Urothelium cell line (cell line): ENCODE results near the gene AP3M1.
A peak's percentile ranks its signal among the peaks of the same experiment; 100 is the strongest.

Experiments
- DNase-seq: peaks from one replicate; pipeline ENCODE4 v3.0.0; 2011; ENCODE audit warnings: low spot score, mixed read lengths
- FAIRE-seq: peaks from 2 replicates; lab custom pipeline; 2011; peaks lifted over from hg19 to GRCh38; lab: Jason Lieb, UNC

AP3M1 gene

DNA sequence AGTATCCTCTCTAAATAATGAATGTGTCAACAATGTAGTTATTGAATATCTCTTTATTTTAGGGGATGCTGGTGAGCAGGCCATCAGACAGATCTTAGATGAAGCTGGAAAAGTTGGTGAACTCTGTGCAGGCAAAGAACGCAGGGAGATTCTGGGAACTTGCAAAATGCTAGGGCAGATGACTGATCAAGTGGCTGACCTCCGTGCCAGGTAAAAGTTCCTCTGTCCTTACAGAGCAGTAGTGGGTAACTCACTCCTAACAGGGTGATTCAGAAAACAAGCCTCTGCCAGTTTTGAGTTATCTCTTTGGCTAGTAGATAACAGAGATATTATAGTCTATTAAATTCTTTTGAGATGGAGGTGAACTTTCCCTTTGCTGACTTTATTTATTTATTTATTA, 67.3 kb downstream of the AP3M1 start:
- FAIRE-seq (no peak), DNase-seq (no peak)

- no peak for DNase-seq
- FAIRE-seq = no peak
Measured at GRCh38 chr10:74081941-74082718, 68.5 kb downstream of the AP3M1 start.

DNA sequence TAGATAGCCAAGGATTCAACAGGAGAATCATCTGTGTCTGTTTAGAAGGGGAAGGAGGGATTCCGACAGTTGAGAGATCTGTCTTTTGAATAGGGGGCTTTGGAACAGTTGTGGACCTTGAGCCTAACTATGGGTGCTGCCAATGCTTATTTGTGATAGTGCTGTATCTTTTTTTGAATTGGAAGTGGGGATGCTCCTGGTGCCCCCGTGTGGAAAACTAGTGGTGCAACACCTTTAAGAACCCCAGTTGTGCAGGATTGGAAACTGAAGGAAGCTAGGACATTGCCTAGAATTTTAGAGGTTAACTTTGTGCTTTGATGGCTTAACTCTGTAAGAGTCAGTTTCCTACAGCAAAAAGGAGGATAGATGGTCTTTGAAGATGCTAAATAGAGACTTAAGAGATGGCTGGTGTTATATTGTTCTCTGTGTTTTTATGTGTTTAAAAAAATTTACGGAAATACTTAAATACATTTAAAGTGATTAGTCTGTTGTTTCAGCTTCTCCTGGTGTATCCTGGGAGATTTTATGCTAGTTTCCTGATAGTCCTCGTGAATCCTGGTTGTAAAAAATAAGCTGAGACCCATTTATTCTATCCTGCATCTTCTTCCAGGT, 69.3 kb downstream of the AP3M1 start:
- DNase-seq (peak; percentile 73), FAIRE-seq (no peak)

- FAIRE-seq (no peak), DNase-seq (no peak)
Measured at GRCh38 chr10:74079936-74080590, 70.6 kb downstream of the AP3M1 start.

DNA sequence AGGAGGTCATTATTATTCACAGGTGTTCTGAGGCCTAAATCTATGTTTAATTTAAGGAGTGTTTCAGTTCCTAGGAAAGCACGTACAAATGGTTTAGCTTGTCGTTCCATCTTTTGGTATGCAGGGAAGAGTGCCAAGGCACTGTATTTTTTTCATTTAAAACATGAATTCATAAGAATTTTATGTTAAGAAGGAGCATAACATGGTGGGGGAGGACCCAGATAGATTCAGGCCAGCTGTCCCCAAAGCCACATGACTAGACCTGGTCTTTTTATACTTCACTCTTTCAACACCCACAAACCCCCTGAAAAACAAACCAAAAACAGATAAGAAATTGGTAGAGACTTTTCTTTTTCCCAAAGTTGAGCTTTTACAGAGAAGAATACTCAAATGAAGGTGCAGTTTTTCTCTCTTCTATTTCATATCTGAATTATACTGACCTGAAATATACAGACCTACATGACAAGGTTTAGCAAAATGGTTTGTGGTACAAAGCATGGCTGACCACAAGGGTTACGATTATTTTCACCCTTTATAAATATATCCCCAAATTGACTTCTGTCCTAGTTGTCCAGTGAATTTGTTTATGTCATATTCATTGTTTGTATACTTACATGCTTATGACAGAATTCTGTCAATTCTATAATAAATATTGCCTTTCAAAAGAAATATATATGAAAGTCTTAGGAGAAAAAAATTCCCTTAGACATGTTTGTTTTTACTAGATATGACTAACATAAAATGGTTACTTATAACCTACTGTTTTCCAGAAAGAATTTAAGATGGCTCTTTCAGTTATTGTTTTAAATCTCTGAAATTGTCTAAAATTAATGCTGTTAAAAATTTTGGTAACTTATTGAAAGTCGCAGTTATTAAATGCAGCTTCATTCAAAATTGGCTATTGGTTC, 71.3 kb downstream of the AP3M1 start:
- no peak for FAIRE-seq
- DNase-seq = no peak

- no peak for FAIRE-seq
- peak; percentile 21 for DNase-seq
Measured at GRCh38 chr10:74078037-74078436, 72.6 kb downstream of the AP3M1 start.

- no peak for DNase-seq
- no peak for FAIRE-seq
Measured at GRCh38 chr10:74077416-74077815, 73.2 kb downstream of the AP3M1 start.

- DNase-seq = no peak
- FAIRE-seq = no peak
Measured at GRCh38 chr10:74076961-74077360, 73.7 kb downstream of the AP3M1 start.

- DNase-seq (no peak), FAIRE-seq (no peak)
Measured at GRCh38 chr10:74075906-74076305, 74.7 kb downstream of the AP3M1 start.

- no peak for FAIRE-seq
- no peak for DNase-seq
Measured at GRCh38 chr10:74072503-74072902, 78.1 kb downstream of the AP3M1 start.

- DNase-seq (no peak), FAIRE-seq (no peak)
Measured at GRCh38 chr10:74071157-74071556, 79.5 kb downstream of the AP3M1 start.
